ENCODE results near the gene TBL3. TPM values are rescaled to one million over a fixed set of nuclear protein-coding genes. Genes with fewer than 3 reads are reported as not detected.

The TBL3 gene
- total and polyA plus RNA-seq, 2 of the 8 experiments (the other 6 are each of a cell fraction or from before 2014, with no cell fraction given) = 65.8 to 137 TPM

DNA sequence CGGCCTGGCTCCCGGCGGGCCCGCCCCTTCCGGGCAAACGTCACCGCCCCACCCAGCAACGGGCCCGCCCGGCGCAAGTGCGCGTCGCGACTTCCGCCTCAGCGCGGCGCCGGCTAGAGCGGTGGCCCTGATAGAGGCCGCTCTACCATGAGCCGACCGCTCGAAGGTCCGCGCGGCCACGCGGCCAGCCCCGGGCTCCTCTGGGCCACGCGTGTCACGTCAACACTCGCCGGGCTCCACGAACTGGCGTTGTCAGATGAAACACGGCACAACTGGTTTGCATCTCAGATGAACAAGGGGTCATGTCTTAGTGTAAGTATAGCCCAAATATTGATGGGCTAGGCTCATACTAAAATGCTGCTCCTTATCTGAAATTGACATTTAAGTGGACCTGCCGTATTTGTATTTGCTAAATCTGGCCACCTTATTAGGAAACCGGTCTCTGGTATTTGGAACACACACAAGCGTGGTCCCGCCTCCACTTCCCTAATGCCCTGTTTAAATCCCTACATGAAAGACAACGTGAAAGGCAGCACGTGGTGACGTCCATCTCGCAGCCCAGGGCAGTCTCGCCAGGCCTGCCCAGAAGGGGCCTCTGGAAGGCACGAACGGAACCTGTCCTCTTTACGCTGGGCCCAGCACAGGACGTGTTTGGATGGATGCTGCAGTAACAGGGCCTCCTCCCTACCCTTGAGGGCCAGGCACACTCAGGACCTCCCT, 38.1 kb downstream of the TBL3 start, which contains the start of gene ZNF598 (continued):
- TF ChIP-seq, protein P1, sequence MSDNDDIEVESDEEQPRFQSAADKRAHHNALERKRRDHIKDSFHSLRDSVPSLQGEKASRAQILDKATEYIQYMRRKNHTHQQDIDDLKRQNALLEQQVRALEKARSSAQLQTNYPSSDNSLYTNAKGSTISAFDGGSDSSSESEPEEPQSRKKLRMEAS (IDR thresholded peaks at IDR 0.05) = peak; percentile 75
- TF ChIP-seq CBX5 (IDR thresholded peaks at IDR 0.05; ENCODE audit: low read depth, low read length) (no peak), MAFK (IDR thresholded peaks at IDR 0.05; ENCODE audit: low read depth, low read length) (no peak), KDM4A (IDR thresholded peaks at IDR 0.05; ENCODE audit: low read depth, low read length, severe bottlenecking) (peak; percentile 80), CBX8 (IDR thresholded peaks at IDR 0.05; ENCODE audit: borderline replicate concordance, low read depth, low read length) (no peak), BACH1 (IDR thresholded peaks at IDR 0.05; ENCODE audit: low read length) (0 out of 2 replicates have a peak, but pooled peaks have one; percentile 16), PHF8 (conservative IDR thresholded peaks at IDR 0.05; ENCODE audit: low read depth, low read length) (peak; percentile 89)
- TF ChIP-seq, protein P2, sequence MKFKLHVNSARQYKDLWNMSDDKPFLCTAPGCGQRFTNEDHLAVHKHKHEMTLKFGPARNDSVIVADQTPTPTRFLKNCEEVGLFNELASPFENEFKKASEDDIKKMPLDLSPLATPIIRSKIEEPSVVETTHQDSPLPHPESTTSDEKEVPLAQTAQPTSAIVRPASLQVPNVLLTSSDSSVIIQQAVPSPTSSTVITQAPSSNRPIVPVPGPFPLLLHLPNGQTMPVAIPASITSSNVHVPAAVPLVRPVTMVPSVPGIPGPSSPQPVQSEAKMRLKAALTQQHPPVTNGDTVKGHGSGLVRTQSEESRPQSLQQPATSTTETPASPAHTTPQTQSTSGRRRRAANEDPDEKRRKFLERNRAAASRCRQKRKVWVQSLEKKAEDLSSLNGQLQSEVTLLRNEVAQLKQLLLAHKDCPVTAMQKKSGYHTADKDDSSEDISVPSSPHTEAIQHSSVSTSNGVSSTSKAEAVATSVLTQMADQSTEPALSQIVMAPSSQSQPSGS (IDR thresholded peaks at IDR 0.05; ENCODE audit: low read length) = no peak

Measured in H1 (cell line).